ENCODE results near the gene KLK4. TPM values are rescaled to one million over a fixed set of nuclear protein-coding genes. Genes with fewer than 3 reads are reported as not detected.
A peak's percentile ranks its signal among the peaks of the same experiment; 100 is the strongest.

Gene KLK4
- total RNA-seq, 1 experiment from 2014 or later = 0.84 TPM

DNA sequence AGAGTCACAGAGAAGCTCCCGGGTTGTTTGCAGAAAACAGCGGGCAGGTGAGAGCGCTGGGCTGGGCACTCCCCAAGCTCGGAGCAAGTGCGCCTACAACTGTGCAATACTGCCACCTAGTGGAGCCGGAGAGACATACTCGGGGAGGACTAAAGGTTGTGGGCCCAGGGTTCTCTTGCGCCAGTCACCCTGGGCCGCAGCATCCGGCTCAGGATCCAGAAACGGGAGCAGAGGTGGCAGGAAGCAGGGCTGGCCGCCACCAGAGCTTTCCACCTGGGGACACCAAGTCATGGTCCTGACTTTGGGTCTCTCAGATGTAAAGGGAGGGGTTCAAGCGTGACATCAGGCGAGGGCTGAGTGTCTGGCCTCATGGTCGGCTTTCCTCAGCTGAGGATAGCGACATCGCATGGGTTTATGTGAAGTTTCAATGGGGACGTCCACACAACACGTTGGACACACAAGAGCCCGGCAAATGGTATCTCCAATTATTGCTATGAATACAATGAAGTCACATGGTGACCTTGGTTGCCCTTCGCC lies 11.2 kb upstream of the KLK4 start:
- TF ChIP-seq ZFX (IDR thresholded peaks at IDR 0.05) = peak; percentile 27; the same call in 1 of the 2 replicates
- TF ChIP-seq CBX3 (IDR thresholded peaks at IDR 0.05; ENCODE audit: low read depth) = no peak
- TF ChIP-seq, protein P1, sequence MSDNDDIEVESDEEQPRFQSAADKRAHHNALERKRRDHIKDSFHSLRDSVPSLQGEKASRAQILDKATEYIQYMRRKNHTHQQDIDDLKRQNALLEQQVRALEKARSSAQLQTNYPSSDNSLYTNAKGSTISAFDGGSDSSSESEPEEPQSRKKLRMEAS (IDR thresholded peaks at IDR 0.05) = peak; percentile 29; the same call in 1 of the 2 replicates
- peak; percentile 97 for TF ChIP-seq RAD21 (IDR thresholded peaks at IDR 0.05; ENCODE audit: low read depth)
- TF ChIP-seq SIN3A (IDR thresholded peaks at IDR 0.05; ENCODE audit: low read depth) = no peak
- TF ChIP-seq, protein P2, sequence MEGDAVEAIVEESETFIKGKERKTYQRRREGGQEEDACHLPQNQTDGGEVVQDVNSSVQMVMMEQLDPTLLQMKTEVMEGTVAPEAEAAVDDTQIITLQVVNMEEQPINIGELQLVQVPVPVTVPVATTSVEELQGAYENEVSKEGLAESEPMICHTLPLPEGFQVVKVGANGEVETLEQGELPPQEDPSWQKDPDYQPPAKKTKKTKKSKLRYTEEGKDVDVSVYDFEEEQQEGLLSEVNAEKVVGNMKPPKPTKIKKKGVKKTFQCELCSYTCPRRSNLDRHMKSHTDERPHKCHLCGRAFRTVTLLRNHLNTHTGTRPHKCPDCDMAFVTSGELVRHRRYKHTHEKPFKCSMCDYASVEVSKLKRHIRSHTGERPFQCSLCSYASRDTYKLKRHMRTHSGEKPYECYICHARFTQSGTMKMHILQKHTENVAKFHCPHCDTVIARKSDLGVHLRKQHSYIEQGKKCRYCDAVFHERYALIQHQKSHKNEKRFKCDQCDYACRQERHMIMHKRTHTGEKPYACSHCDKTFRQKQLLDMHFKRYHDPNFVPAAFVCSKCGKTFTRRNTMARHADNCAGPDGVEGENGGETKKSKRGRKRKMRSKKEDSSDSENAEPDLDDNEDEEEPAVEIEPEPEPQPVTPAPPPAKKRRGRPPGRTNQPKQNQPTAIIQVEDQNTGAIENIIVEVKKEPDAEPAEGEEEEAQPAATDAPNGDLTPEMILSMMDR (IDR thresholded peaks at IDR 0.05 in 2 of 3, conservative IDR thresholded peaks at IDR 0.05 in 1 of 3; ENCODE audit: borderline replicate concordance in 1 of 3, insufficient read depth in 1 of 3, low read depth in 2 of 3, low read length in 2 of 3) = peak; percentile 90 to 94 (median 93)
- BruUV-seq (replicated peaks) = no TSS peak
- peak overlapping the region in 1 of 2 experiments; percentile 12; a peak in 1 of 4 replicates for H3K4me3 ChIP-seq (replicated peaks in 1 of 2; ENCODE audit: low read depth in 1 of 2, low read length in 2 of 2)

More for the DNA sequence above, 11.2 kb upstream of the KLK4 start:
- ChIA-PET POLR2A (interaction anchor here (0.7 to 1.8 kb wide), 8 partner anchors 11 to 125 kb away, joined by 3 to 5 read pairs (median 3); partner anchors contain the start of gene KLK7), RAD21 (ENCODE audit: low non-redundant PET in 1 of 2, low total read pairs in 2 of 2, uncharacterized antibody in 2 of 2, unreplicated experiment in 2 of 2) (interaction anchor here (0.6 to 2.1 kb wide), 16 partner anchors 12 to 219 kb away, joined by 3 to 16 read pairs (median 4); no protein-coding TSS in a partner anchor), CTCF (interaction anchor here (0.6 to 3.1 kb wide), 33 partner anchors 8 to 670 kb away, joined by 3 to 27 read pairs (median 4); partner anchors contain the start of gene CLEC11A)
- intact Hi-C loops (cut with micrococcal nuclease) = loop anchor here (1.0 to 2.0 kb wide), 4 partner anchors 128 to 385 kb away; no protein-coding TSS in a partner anchor
- Histone ChIP-seq H3K27me3 (ENCODE audit: insufficient read depth, low read length) (no peaks in the 10 kb centered on the region), H3K9me3 (ENCODE audit: control insufficient read depth in 1 of 2, insufficient read depth in 1 of 2, low read depth in 1 of 2, low read length in 2 of 2) (no peaks in the 10 kb centered on the region), H3K9me2 (ENCODE audit: insufficient read depth) (no peaks in the 10 kb centered on the region), H3K36me3 (ENCODE audit: control insufficient read depth in 1 of 2, insufficient read depth in 2 of 2, low read length in 2 of 2) (no peaks in the 10 kb centered on the region), H3K27ac (ENCODE audit: low read depth, low read length) (no peak overlapping the region), H3K79me2 (ENCODE audit: insufficient read depth, low read length) (no peaks in the 10 kb centered on the region), H4K20me1 (ENCODE audit: insufficient read depth) (no peaks in the 10 kb centered on the region), H3K9ac (ENCODE audit: low read length) (peak overlapping the region; percentile 42), H3K4me2 (ENCODE audit: low read length) (peak overlapping the region; percentile 58), H2AFZ (ENCODE audit: low read depth, low read length, poor library complexity, severe bottlenecking) (peak overlapping the region; percentile 91), H3K4me1 (ENCODE audit: control insufficient read depth in 1 of 2, insufficient read depth in 2 of 2, low read length in 2 of 2) (peaks cover 9 to 16% of the 10 kb centered on the region in 2 experiments; a peak in 3 of 4 replicates)
- DNase-seq (ENCODE audit: low read depth, low spot score) (peak; percentile 84), ATAC-seq (peak; percentile 100)
